IPS DF 6.9 (cell line): ENCODE data around the gene CFHR1.
"Not testable (repeated sequence)": the region's sequence is repeated elsewhere in the genome, so short reads cannot be mapped to it uniquely, and the experiment has no call there.

Source experiments
- DNase-seq: peaks from one replicate; pipeline ENCODE4 v3.0.0-alpha.2; 2013; ENCODE audit warnings: low read depth, low spot score
- H3K27ac ChIP-seq: one replicate; pipeline ENCODE4 v1.5.1; 2013; ENCODE audit warnings: low read length, control low read depth
- H3K27me3 ChIP-seq: 2 replicates; pipeline ENCODE4 v1.6.1; 2013; ENCODE audit warnings: mild to moderate bottlenecking, low read length; ENCODE audit not compliant: control insufficient read depth, insufficient read depth
- H3K36me3 ChIP-seq: 2 replicates; pipeline ENCODE4 v1.6.1; 2013; ENCODE audit warnings: low read length; ENCODE audit not compliant: control insufficient read depth, insufficient read depth
- H3K4me1 ChIP-seq: 2 replicates; pipeline ENCODE4 v1.6.1; 2013; ENCODE audit warnings: low read length; ENCODE audit not compliant: control insufficient read depth, insufficient read depth
- H3K4me3 ChIP-seq: 2 replicates; pipeline ENCODE4 v1.5.1; 2013; ENCODE audit warnings: mild to moderate bottlenecking, low read length
- H3K9me3 ChIP-seq: 2 replicates; pipeline ENCODE4 v1.6.1; 2013; ENCODE audit warnings: low read length, inconsistent platforms; ENCODE audit not compliant: control insufficient read depth, insufficient read depth
- WGBS: extraction: QIAGEN DNeasy Blood & Tissue Kit; methylation state at CpG from one replicate; pipeline ENCODE4 v1.1.7; 2013; ENCODE audit warnings: mixed read lengths, missing lambda C conversion rate; ENCODE audit not compliant: insufficient read length, insufficient coverage; 5-methylcytosine and 5-hydroxymethylcytosine counted together

CFHR1 gene

DNA sequence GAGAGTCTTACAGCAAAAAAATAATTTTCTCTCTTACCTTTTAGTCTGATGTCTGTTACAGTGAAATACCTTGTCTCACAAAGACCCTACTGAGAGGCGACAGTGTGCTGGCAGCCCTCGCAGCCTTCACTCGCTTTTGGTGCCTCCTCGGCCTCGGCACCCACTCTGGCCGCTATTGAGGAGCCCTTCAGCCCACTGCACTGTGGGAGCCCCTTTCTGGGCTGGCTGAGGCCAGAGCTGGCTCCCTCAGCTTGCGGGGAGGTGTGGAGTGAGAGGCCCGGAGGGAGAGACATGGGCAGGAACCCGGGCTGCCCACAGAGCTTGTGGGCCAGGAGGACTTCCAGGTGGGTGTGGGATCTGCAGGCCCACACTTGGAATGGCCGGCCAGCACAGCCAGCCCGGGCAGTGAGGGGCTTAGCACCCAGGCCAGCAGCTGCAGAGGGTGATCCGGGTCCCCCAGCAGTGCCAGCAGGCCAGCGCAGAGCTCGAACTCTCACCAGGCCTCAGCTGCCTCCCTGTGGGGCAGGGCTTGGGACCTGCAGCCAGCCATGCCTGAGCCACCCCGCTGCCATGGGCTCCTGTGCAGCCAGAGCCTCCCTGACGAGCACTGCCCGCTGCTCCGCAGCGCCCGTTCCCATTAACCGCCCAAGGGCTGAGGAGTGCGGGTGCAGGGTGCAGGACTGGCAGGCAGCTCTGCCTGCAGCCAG is 10.8 kb upstream of the CFHR1 start:
- H3K4me3 ChIP-seq = no peak overlapping the region
- H3K36me3 ChIP-seq = no peaks in the 10 kb centered on the region
- H3K9me3 ChIP-seq = no peaks in the 10 kb centered on the region
- DNase-seq = no peak
- no peaks in the 10 kb centered on the region for H3K4me1 ChIP-seq
- no peaks in the 10 kb centered on the region for H3K27me3 ChIP-seq
- WGBS = no CpG with 5 or more reads among the region's 22 CpGs
- no peak overlapping the region for H3K27ac ChIP-seq

- H3K27me3 ChIP-seq, H3K27ac ChIP-seq, H3K4me1 ChIP-seq, H3K36me3 ChIP-seq, H3K9me3 ChIP-seq, DNase-seq, H3K4me3 ChIP-seq: not testable (repeated sequence)
- no CpG with 5 or more reads among the region's 6 CpGs for WGBS
Observed at GRCh38 chr1:196817442-196817841, 2.1 kb upstream of the CFHR1 start.

GRCh38 chr1:196827860-196828259 is 8.3 kb downstream of the CFHR1 start:
- H3K9me3 ChIP-seq, H3K27me3 ChIP-seq, DNase-seq, H3K4me1 ChIP-seq, H3K4me3 ChIP-seq, H3K27ac ChIP-seq, H3K36me3 ChIP-seq: not testable (repeated sequence)
- WGBS = no CpG with 5 or more reads among the region's 4 CpGs

- no CpG with 5 or more reads among the region's 4 CpGs for WGBS
Observed at GRCh38 chr1:196849613-196850492, 30.3 kb downstream of the CFHR1 start.

DNA sequence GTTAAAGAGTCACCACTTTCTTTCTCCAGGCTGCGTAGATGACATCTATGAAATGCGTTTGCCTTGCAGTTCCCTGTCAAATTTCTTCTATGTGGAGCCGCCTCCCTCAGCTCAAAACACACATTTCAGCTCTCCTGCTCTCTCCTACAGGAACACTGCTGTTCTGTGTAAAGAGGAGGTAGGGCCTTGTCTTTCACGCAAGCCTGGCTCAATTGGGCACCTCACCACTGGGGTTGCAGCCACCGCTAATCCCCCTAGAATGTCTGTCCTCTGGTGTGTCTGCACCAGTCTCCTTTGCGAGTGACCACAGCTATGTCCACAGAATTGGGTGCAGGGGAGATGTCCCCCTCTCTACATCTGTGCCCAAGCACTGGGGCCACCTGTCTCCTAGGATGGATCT is 36.5 kb downstream of the CFHR1 start:
- Histone ChIP-seq H3K4me1 (no peaks in the 10 kb centered on the region), H3K36me3 (no peaks in the 10 kb centered on the region), H3K27ac (no peak overlapping the region), H3K9me3 (no peaks in the 10 kb centered on the region), H3K4me3 (no peak overlapping the region), H3K27me3 (no peaks in the 10 kb centered on the region)
- WGBS = no CpG with 5 or more reads among the region's 6 CpGs
- no peak for DNase-seq

More at GRCh38 chr1:196849613-196850492, 30.3 kb downstream of the CFHR1 start:
- H3K27me3 ChIP-seq, H3K9me3 ChIP-seq, H3K4me1 ChIP-seq, H3K4me3 ChIP-seq, H3K27ac ChIP-seq, DNase-seq, H3K36me3 ChIP-seq: not testable (repeated sequence)

- no peak for DNase-seq
- no peak overlapping the region for H3K27ac ChIP-seq
- H3K9me3 ChIP-seq = no peaks in the 10 kb centered on the region
- no peaks in the 10 kb centered on the region for H3K36me3 ChIP-seq
- H3K4me3 ChIP-seq = no peak overlapping the region
- H3K4me1 ChIP-seq = no peaks in the 10 kb centered on the region
- no peaks in the 10 kb centered on the region for H3K27me3 ChIP-seq
- no CpG with 5 or more reads among the region's 2 CpGs for WGBS
Observed at GRCh38 chr1:196857188-196857587, 37.7 kb downstream of the CFHR1 start.

DNA sequence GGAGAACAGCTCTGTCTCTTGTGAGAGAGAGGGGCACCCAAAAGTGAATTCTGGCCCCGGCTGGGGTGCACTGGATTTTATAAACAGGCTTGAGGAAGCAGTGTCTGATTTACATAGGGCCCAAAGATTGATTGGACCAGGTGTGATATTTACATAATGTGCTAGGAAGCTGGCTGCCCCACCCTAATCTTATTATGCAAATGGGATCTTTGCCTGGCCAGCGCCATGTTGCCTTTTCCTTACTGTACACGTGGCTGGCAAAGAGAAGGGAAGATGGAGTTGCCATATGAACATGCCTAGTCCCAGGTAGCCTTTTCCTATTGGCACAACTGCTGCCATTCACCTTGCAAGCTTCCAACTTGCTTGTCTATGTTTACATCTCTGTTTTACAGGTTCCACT is 39.3 kb downstream of the CFHR1 start:
- no peak for DNase-seq
- Histone ChIP-seq H3K27me3 (no peaks in the 10 kb centered on the region), H3K4me3 (no peak overlapping the region), H3K27ac (no peak overlapping the region), H3K36me3 (no peaks in the 10 kb centered on the region), H3K9me3 (no peaks in the 10 kb centered on the region), H3K4me1 (no peaks in the 10 kb centered on the region)
- no CpG with 5 or more reads among the region's 3 CpGs for WGBS

- H3K4me3 ChIP-seq = no peak overlapping the region
- H3K27ac ChIP-seq = no peak overlapping the region
- no peaks in the 10 kb centered on the region for H3K4me1 ChIP-seq
- no peaks in the 10 kb centered on the region for H3K9me3 ChIP-seq
- DNase-seq = no peak
- H3K36me3 ChIP-seq = no peaks in the 10 kb centered on the region
- WGBS = no CpG with 5 or more reads among the region's 1 CpG
- H3K27me3 ChIP-seq = no peaks in the 10 kb centered on the region
Observed at GRCh38 chr1:196860323-196860884, 40.9 kb downstream of the CFHR1 start.

DNA sequence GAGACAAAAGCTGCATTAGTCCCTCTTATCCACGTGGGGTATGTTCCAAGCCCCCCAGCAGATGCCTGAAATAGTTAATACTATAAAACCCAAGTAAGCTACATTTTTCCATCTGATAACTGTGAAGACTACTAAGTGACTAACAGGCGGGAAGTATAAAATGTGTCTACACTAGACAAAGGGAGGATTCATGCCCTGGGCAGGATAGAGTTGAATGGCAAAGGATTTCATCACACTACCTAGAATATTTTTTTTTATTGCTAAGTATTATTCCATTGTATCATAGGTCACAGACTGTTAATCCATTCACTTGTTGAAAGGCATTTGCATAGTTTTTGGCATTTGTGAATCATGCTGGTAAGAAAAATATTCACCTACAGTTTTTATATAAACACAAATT is 41.9 kb downstream of the CFHR1 start:
- H3K27me3 ChIP-seq = no peaks in the 10 kb centered on the region
- H3K27ac ChIP-seq = no peak overlapping the region
- WGBS = no CpG with 5 or more reads among the region's 2 CpGs
- H3K36me3 ChIP-seq = no peaks in the 10 kb centered on the region
- DNase-seq = no peak
- H3K4me3 ChIP-seq = no peak overlapping the region
- H3K4me1 ChIP-seq = no peaks in the 10 kb centered on the region
- no peaks in the 10 kb centered on the region for H3K9me3 ChIP-seq

DNA sequence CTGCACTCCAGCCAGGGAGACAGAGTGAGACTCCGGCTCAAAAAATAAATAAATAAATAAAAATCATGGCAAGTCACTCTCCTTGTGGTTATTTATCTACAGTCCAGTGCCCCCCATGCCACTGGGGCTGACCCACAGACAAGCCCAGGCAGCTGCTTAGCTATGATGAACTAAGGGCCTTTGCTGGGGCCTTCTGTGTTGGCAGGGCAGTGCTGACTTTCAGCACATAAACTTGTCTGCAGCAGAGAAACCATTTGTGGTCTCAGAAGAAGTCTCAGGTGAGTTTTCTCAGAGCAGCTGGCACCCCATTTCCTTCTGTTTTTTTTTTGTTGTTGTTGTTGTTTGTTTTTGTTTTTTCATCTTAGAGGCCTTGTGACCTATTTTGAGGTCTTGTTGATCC is 47.4 kb downstream of the CFHR1 start:
- WGBS = no CpG with 5 or more reads among the region's 1 CpG
- no peak overlapping the region for H3K4me3 ChIP-seq

More for the DNA sequence above, 47.4 kb downstream of the CFHR1 start:
- DNase-seq = no peak
- H3K9me3 ChIP-seq = no peaks in the 10 kb centered on the region
- no peaks in the 10 kb centered on the region for H3K4me1 ChIP-seq
- H3K36me3 ChIP-seq = no peaks in the 10 kb centered on the region
- H3K27me3 ChIP-seq = no peaks in the 10 kb centered on the region
- H3K27ac ChIP-seq = no peak overlapping the region
